SK-N-SH (cell line): ENCODE measurements around the gene BCAR3. TPM values are rescaled to one million over a fixed set of nuclear protein-coding genes. Genes with fewer than 3 reads are reported as not detected.
A peak's percentile ranks its signal among the peaks of the same experiment; 100 is the strongest.
"Not testable (repeated sequence)": the region's sequence is repeated elsewhere in the genome, so short reads cannot be mapped to it uniquely, and the experiment has no call there.

ENCODE experiments used
- CTCF ChIA-PET: fragments of 300-600, 350-600 bp; formaldehyde crosslinking; extraction: SDS; loops from one replicate; lab custom pipeline; 2021; lab: Yijun Ruan, JAX
- POLR2A ChIA-PET: fragments of 350-600 bp; sonication (Branson Sonifier 250); formaldehyde crosslinking; extraction: SDS; loops from one replicate; lab custom pipeline; 2020; ENCODE audit warnings: antibody characterized with exemption, inconsistent platforms; lab: Yijun Ruan, JAX
- DNase-seq: peaks from one replicate; pipeline ENCODE4 v3.0.0; 2012
- H2AFZ ChIP-seq: fragments of 200-600 bp; sonication (generic); 2 replicates; pipeline ENCODE4 v1.8.1; 2016; ENCODE audit warnings: antibody characterized with exemption, mild to moderate bottlenecking, low read depth
- H3F3A ChIP-seq: fragments of 200-600 bp; sonication (generic); replicated peaks from 2 replicates; pipeline ENCODE3; 2016; ENCODE audit warnings: antibody characterized with exemption, mild to moderate bottlenecking; ENCODE audit not compliant: insufficient read depth
- H3K27ac ChIP-seq, 2 experiments: fragments of 200-500 bp in 1 of 2; fragments of 200-600 bp in 1 of 2; sonication (Bioruptor generic) in 1 of 2; sonication (generic), shearing (Covaris generic) in 1 of 2; 2 replicates each; pipeline versions ENCODE4 v1.5.1 to v1.6.1; 2014 to 2016; ENCODE audit warnings: low read depth in 2 of 2, inconsistent platforms in 1 of 2, low read length in 1 of 2, mild to moderate bottlenecking in 1 of 2, mixed read lengths in 1 of 2
- H3K27me3 ChIP-seq: fragments of 200-600 bp; sonication (generic), shearing (Covaris generic); 2 replicates; pipeline ENCODE4 v1.6.1; 2016; ENCODE audit warnings: mixed run types; ENCODE audit not compliant: insufficient read depth
- H3K36me3 ChIP-seq, 2 experiments: fragments of 200-500 bp in 1 of 2; fragments of 200-600 bp in 1 of 2; sonication (Bioruptor generic) in 1 of 2; sonication (generic) in 1 of 2; replicated peaks in 1 of 2; 2 replicates each; pipeline versions ENCODE3 to v1.5.1; 2014 to 2016; ENCODE audit warnings: low read length in 1 of 2, mild to moderate bottlenecking in 1 of 2; ENCODE audit not compliant: insufficient read depth in 2 of 2, control insufficient read depth in 1 of 2
- H3K4me1 ChIP-seq, 2 experiments: fragments of 200-500 bp in 1 of 2; fragments of 200-600 bp in 1 of 2; sonication (Bioruptor generic) in 1 of 2; sonication (generic), shearing (Covaris generic) in 1 of 2; 2 replicates each; pipeline versions ENCODE4 v1.5.1 to v1.6.1; 2014 to 2016; ENCODE audit warnings: low read depth in 1 of 2, low read length in 1 of 2, mixed run types in 1 of 2; ENCODE audit not compliant: insufficient read depth in 2 of 2, control insufficient read depth in 1 of 2
- H3K4me2 ChIP-seq: fragments of 200-600 bp; sonication (generic), shearing (Covaris generic); 2 replicates; pipeline ENCODE4 v1.6.1; 2017; ENCODE audit warnings: mixed run types
- H3K4me3 ChIP-seq, 2 experiments: fragments of 200-500 bp in 1 of 2; fragments of 200-600 bp in 1 of 2; sonication (Bioruptor generic) in 1 of 2; sonication (generic), shearing (Covaris generic) in 1 of 2; 2 replicates each; pipeline versions ENCODE4 v1.5.1 to v1.8.1; 2014 to 2016; ENCODE audit warnings: low read depth in 2 of 2, inconsistent platforms in 1 of 2, low read length in 1 of 2, mild to moderate bottlenecking in 1 of 2, mixed read lengths in 1 of 2, moderate library complexity in 1 of 2
- H3K79me2 ChIP-seq: fragments of 200-600 bp; sonication (generic); 2 replicates; pipeline ENCODE4 v1.8.1; 2017; ENCODE audit warnings: mild to moderate bottlenecking; ENCODE audit not compliant: insufficient read depth
- H3K9ac ChIP-seq: fragments of 200-600 bp; sonication (generic); 2 replicates; pipeline ENCODE4 v1.6.1; 2017; ENCODE audit warnings: mixed run types
- H3K9me2 ChIP-seq: fragments of 200-600 bp; sonication (generic); 2 replicates; pipeline ENCODE4 v1.6.1; 2017; ENCODE audit warnings: mixed run types
- H3K9me3 ChIP-seq: fragments of 200-600 bp; sonication (generic); 2 replicates; pipeline ENCODE4 v1.6.1; 2017; ENCODE audit warnings: mixed run types, mild to moderate bottlenecking, moderate library complexity
- H4K20me1 ChIP-seq: fragments of 200-600 bp; sonication (generic); 2 replicates; pipeline ENCODE4 v1.6.1; 2017; ENCODE audit warnings: mild to moderate bottlenecking, mixed run types; ENCODE audit not compliant: insufficient read depth
- FOSL2 ChIP-seq: IDR thresholded peaks from 2 replicates; pipeline ENCODE4 v1.4.0; 2012; ENCODE audit warnings: low read depth, mild to moderate bottlenecking, moderate library complexity, borderline replicate concordance
- FOXJ3 ChIP-seq: sonication (generic); formaldehyde crosslinking; IDR thresholded peaks from 2 replicates; pipeline ENCODE4 v1.5.1; 2020; ENCODE audit warnings: mild to moderate bottlenecking, missing genetic modification reagents
- POLR2AphosphoS5 ChIP-seq: IDR thresholded peaks from 2 replicates; pipeline ENCODE4 v1.6.1; 2012; ENCODE audit warnings: low read depth, low read length
- RCOR1 ChIP-seq: fragments of 150-350 bp; IDR thresholded peaks from 2 replicates; pipeline ENCODE4 v1.6.1; 2017; ENCODE audit warnings: antibody characterized with exemption, low read length
- RXRA ChIP-seq: IDR thresholded peaks from 2 replicates; pipeline ENCODE4 v1.4.0; 2012; ENCODE audit warnings: low read depth, mild to moderate bottlenecking, borderline replicate concordance
- ZBTB33 ChIP-seq: IDR thresholded peaks from 2 replicates; pipeline ENCODE4 v1.4.0; 2012; ENCODE audit warnings: low read depth, borderline replicate concordance
- WGBS: methylation state at CpG from one replicate; pipeline ENCODE4 v1.1.6; 2017; ENCODE audit warnings: low lambda C conversion rate; 5-methylcytosine and 5-hydroxymethylcytosine counted together
- polyA plus RNA-seq, 3 experiments: library from polyadenylated mRNA; depleted of rRNA; stranded (reverse); fragments of >200 nt; gene quantifications; 2 replicates each; pipeline ENCODE4 v1.2.3, GENCODE V29; 2012
- TF ChIP-seq, protein P1 (sequence below): fragments of 150-350 bp; IDR thresholded peaks from 2 replicates; pipeline ENCODE4 v1.6.1; 2016; ENCODE audit warnings: mild to moderate bottlenecking, low read depth, low read length

The BCAR3 gene
- polyA plus RNA-seq, 1 of the 3 experiments (the other 2 are of a cell fraction) = 58.4 TPM

- TF ChIP-seq POLR2AphosphoS5 (no peak), FOXJ3 (CRISPR knock-in tag) (0 out of 2 replicates have a peak, but pooled peaks have one; percentile 46), RCOR1 (0 out of 2 replicates have a peak, but pooled peaks have one; percentile 13)
- TF ChIP-seq, protein P1, sequence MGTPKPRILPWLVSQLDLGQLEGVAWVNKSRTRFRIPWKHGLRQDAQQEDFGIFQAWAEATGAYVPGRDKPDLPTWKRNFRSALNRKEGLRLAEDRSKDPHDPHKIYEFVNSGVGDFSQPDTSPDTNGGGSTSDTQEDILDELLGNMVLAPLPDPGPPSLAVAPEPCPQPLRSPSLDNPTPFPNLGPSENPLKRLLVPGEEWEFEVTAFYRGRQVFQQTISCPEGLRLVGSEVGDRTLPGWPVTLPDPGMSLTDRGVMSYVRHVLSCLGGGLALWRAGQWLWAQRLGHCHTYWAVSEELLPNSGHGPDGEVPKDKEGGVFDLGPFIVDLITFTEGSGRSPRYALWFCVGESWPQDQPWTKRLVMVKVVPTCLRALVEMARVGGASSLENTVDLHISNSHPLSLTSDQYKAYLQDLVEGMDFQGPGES = no peak
Measured at GRCh38 chr1:93591676-93592550, 89.7 kb downstream of the BCAR3 start (continued).

DNA sequence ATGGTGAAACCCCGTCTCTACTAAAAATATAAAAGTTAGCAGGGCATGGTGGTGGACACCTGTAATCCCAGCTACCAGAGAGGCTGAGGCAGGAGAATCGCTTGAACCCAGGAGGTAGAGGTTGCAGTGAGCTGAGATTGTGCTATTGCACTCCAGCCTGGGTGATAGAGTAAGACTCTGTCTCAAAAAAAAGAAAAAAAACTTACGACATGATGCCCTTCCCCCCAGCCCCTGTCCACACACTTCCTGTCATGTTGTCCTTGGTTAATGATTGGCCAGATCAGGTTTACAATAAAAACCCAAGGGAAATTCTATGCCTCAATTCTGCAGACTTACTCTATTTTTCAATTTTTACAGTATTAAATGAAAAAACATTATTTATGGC, 90.4 kb downstream of the BCAR3 start:
- ChIA-PET CTCF (interaction anchor here (1.6 to 2.2 kb wide), 2 partner anchors 15 to 253 kb away, joined by 6 to 7 read pairs; no protein-coding TSS in a partner anchor), POLR2A (interaction anchor here (2.5 kb wide), 1 partner anchor 15 kb away, joined by 8 read pairs; no protein-coding TSS in a partner anchor)
- 91% methylated on average over 3 of the region's 3 CpGs for WGBS
- not testable (repeated sequence) for DNase-seq, H3K4me3 ChIP-seq, H3K9ac ChIP-seq, H2AFZ ChIP-seq, H3K9me2 ChIP-seq, H3K27me3 ChIP-seq, H3K9me3 ChIP-seq
- 0 out of 2 replicates have a peak overlapping the region, but pooled peaks have one; percentile 12 for H3K4me2 ChIP-seq
- H3K79me2 ChIP-seq = peaks cover 99% of the 10 kb centered on the region
- H3F3A ChIP-seq = peaks cover 26% of the 10 kb centered on the region
- peaks cover 40 to 53% of the 10 kb centered on the region in 2 experiments for H3K36me3 ChIP-seq
- H3K4me1 ChIP-seq = peaks cover 24 to 44% of the 10 kb centered on the region in 2 experiments
- peak overlapping the region; percentile 38 to 71; a peak in 3 of 4 replicates for H3K27ac ChIP-seq
- H4K20me1 ChIP-seq = peaks cover 75% of the 10 kb centered on the region

- Histone ChIP-seq H3K9me2 (no peaks in the 10 kb centered on the region), H3K27ac (peak overlapping the region in 1 of 2 experiments; percentile 41; a peak in 1 of 4 replicates), H3K4me1 (peaks cover 8 to 35% of the 10 kb centered on the region in 2 experiments; a peak in 3 of 4 replicates), H4K20me1 (peaks cover 52% of the 10 kb centered on the region), H3K4me3 (no peak overlapping the region), H3K27me3 (no peaks in the 10 kb centered on the region), H3K9me3 (no peaks in the 10 kb centered on the region), H3K36me3 (peaks cover 48 to 63% of the 10 kb centered on the region in 2 experiments)
- ChIA-PET CTCF (interaction anchor here (1.4 kb wide), 1 partner anchor 40 kb away, joined by 5 read pairs; no protein-coding TSS in a partner anchor), POLR2A (interaction anchor here (1.5 kb wide), 1 partner anchor 13 kb away, joined by 5 read pairs; no protein-coding TSS in a partner anchor)
- DNase-seq = no peak
- no peak for TF ChIP-seq RXRA
- TF ChIP-seq FOSL2 = no peak
- TF ChIP-seq ZBTB33 = no peak
- TF ChIP-seq, all 33 proteins: peak for 0
- Histone ChIP-seq H3K4me2 (0 out of 2 replicates have a peak overlapping the region, but pooled peaks have one; percentile 33), H3K79me2 (peaks cover 96% of the 10 kb centered on the region), H3F3A (peaks cover 21% of the 10 kb centered on the region), H2AFZ (no peak overlapping the region), H3K9ac (no peak overlapping the region)
- WGBS = 85% methylated on average over 5 of the region's 20 CpGs
Measured at GRCh38 chr1:93588955-93589354, 92.7 kb downstream of the BCAR3 start.
